Aorta (tissue), 5 donors: ENCODE results near the gene CCL2. TPM values are rescaled to one million over a fixed set of nuclear protein-coding genes. Genes with fewer than 3 reads are reported as not detected.

Experiments
- ATAC-seq: fragments of 200-7000 bp; cut with Tn5 transposase; one replicate; pipeline ENCODE4 v1.9.1; 2022; ENCODE audit warnings: moderate library complexity; ENCODE audit not compliant: low FRiP score
- DNase-seq, 2 donors: peaks; one replicate each; pipeline ENCODE4 v3.0.0-alpha.2; 2020
- H3K27ac ChIP-seq, 2 donors: one replicate each; pipeline ENCODE4 v1.5.1; 2013; ENCODE audit warnings: low read length in 2 of 2, mild to moderate bottlenecking in 2 of 2, moderate library complexity in 2 of 2, control low read depth in 1 of 2, inconsistent platforms in 1 of 2, low read depth in 1 of 2
- H3K27me3 ChIP-seq, 2 donors: one replicate each; pipeline ENCODE4 v1.6.1; 2013; ENCODE audit warnings: control low read depth in 1 of 2, low read length in 1 of 2, mild to moderate bottlenecking in 1 of 2, moderate library complexity in 1 of 2; ENCODE audit not compliant: insufficient read depth in 2 of 2, control insufficient read depth in 1 of 2
- H3K36me3 ChIP-seq, 2 donors: one replicate each; pipeline ENCODE4 v1.6.1; 2013; ENCODE audit warnings: control low read depth in 1 of 2, low read length in 1 of 2, mild to moderate bottlenecking in 1 of 2; ENCODE audit not compliant: insufficient read depth in 2 of 2, control insufficient read depth in 1 of 2
- H3K4me1 ChIP-seq, 2 donors: one replicate each; pipeline ENCODE4 v1.6.1; 2013; ENCODE audit warnings: low read length in 2 of 2, control low read depth in 1 of 2, mild to moderate bottlenecking in 1 of 2, moderate library complexity in 1 of 2; ENCODE audit not compliant: insufficient read depth in 2 of 2, control insufficient read depth in 1 of 2
- H3K4me3 ChIP-seq, 2 donors: one replicate each; pipeline ENCODE4 v1.5.1; 2013; ENCODE audit warnings: low read length in 2 of 2, control low read depth in 1 of 2, mild to moderate bottlenecking in 1 of 2
- H3K9me3 ChIP-seq: one replicate; pipeline ENCODE4 v1.6.1; 2013; ENCODE audit warnings: mild to moderate bottlenecking, low read length; ENCODE audit not compliant: control insufficient read depth
- WGBS, 2 donors: extraction: QIAGEN DNeasy Blood & Tissue Kit; methylation state at CpG; one replicate each; pipeline ENCODE4 v1.1.7; 2013; 5-methylcytosine and 5-hydroxymethylcytosine counted together
- intact Hi-C, 2 donors: fragments of 100-400 bp; cut with DNase I; formaldehyde crosslinking; loops; one replicate each; pipeline versions ENCODE4 v1.14.2 to v1.15.0; 2022
- long read RNA-seq, 2 donors: library from polyadenylated mRNA; unstranded; transcript quantifications; one replicate each; pipeline ENCODE4 v2.0.0, GENCODE V29; 2020 to 2021
- polyA plus RNA-seq, 2 donors: library from polyadenylated mRNA; stranded (reverse); fragments of 200-250 nt; gene quantifications; one replicate each; pipeline ENCODE4 v1.2.3, GENCODE V29; 2013
- total RNA-seq, 2 donors: library from RNA; stranded (reverse); fragmentation: NEBNext Ultra II Directional; extraction: Animal tissue kit (Norgen Biotek cat#: 25700); gene quantifications; one replicate each; pipeline ENCODE4 v1.2.1, GENCODE V29; 2021
- donor health status: healthy with polysubstance abuse.
- donor health status: Bipolar disorder and iron deficiency.
- donor health status: DM: no; HTN: no; CAD: no.
- donor health status: DM: no; HTN: no; CAD: no.
- donor health status: DM: yes; HTN: yes; CAD: no.

Gene CCL2
- total RNA-seq (100 to 1,000 TPM; 114 to 237 TPM), polyA plus RNA-seq (100 to 1,000 TPM; 199 to 553 TPM)
- long read RNA-seq, donor 1, transcript CCL2-201 (3 exons, 741 nt), result major isoform, 61 of 107 reads
- long read RNA-seq, donor 1, transcript CCL2-202 (2 exons, 736 nt), result minor isoform, 12 of 107 reads
- long read RNA-seq, donor 1, transcript CCL2-203 (1 exons, 996 nt), result minor isoform, 32 of 107 reads
- long read RNA-seq, donor 1, partial matches to known transcripts, result 1 of 107 reads
- long read RNA-seq, donor 1, other reads (novel, unspliced or antisense), result 1 of 107 reads
- long read RNA-seq, donor 2, transcript CCL2-201 (3 exons, 741 nt), result major isoform, 25 of 26 reads
- long read RNA-seq, donor 2, partial matches to known transcripts, result 0 of 26 reads
- long read RNA-seq, donor 2, other reads (novel, unspliced or antisense), result 0 of 26 reads

GRCh38 chr17:34254651-34255380 lies at the start of gene CCL2:
Gene CCL2, plus strand, starts transcription at chr17:34255285. Its CDS starts 65 bp downstream, at chr17:34255350.
- intact Hi-C loops, result loop anchor here in 1 of 2 donors (5.0 to 10.0 kb wide), 2 partner anchors 47 to 1430 kb away; no protein-coding TSS in a partner anchor
- peak within 1 kb of the TSS; percentile 52 to 98 for H3K27ac ChIP-seq
- DNase-seq (peak; percentile 82 to 85), ATAC-seq (peak; percentile 72)
- H3K4me1 ChIP-seq, result peaks cover 10 to 31% of the 10 kb centered on the region in 2 donors
- H3K27me3 ChIP-seq, result no peaks in the 10 kb centered on the region
- no peaks in the 10 kb centered on the region for H3K9me3 ChIP-seq
- H3K36me3 ChIP-seq, result no peaks in the 10 kb centered on the region
- H3K4me3 ChIP-seq, result peak within 1 kb of the TSS; percentile 32 to 42
- WGBS, 2 donors, result 4% methylated on average over 11 of the region's 11 CpGs

GRCh38 chr17:34205401-34205800 lies 49.7 kb upstream of the CCL2 start:
- H3K4me3 ChIP-seq, result no peak overlapping the region
- DNase-seq (no peak), ATAC-seq (no peak)
- H3K27me3 ChIP-seq, result no peaks in the 10 kb centered on the region
- 86 to 96% methylated on average over 1 of the region's 1 CpG for WGBS, 2 donors
- intact Hi-C loops, result no loop called here
- H3K4me1 ChIP-seq, result no peaks in the 10 kb centered on the region
- no peaks in the 10 kb centered on the region for H3K36me3 ChIP-seq
- no peak overlapping the region for H3K27ac ChIP-seq
- H3K9me3 ChIP-seq, result peaks cover 1% of the 10 kb centered on the region

- intact Hi-C loops, result no loop called here
- Histone ChIP-seq H3K27me3 (no peaks in the 10 kb centered on the region), H3K36me3 (no peaks in the 10 kb centered on the region), H3K27ac (no peak overlapping the region), H3K4me3 (no peak overlapping the region), H3K4me1 (no peaks in the 10 kb centered on the region), H3K9me3 (peaks cover 1% of the 10 kb centered on the region)
- ATAC-seq (no peak), DNase-seq (no peak)
- WGBS, 2 donors, result 67 to 76% methylated on average over 3 of the region's 3 CpGs
These were observed 48.5 kb upstream of the CCL2 start for GRCh38 chr17:34206569-34206968.

DNA sequence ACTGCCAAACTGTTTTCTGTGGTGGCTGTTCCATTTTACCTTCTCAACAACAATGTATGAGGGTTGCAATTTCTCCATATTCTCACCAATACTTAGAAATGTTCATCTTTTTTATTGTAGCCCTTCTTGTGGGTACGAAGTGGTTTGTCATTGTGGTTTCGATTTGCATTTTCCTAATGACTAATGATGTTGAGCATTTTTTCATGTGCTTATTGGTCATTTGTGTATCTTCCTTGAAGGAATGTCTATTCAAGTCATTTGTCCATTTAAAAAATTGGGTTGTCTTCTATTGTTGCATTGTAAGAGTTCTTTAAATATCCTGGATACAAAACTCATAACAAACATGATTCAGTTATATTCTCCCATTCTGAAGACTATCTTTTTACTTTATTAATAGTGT lies 47.5 kb upstream of the CCL2 start:
- Histone ChIP-seq H3K27me3 (no peaks in the 10 kb centered on the region), H3K36me3 (no peaks in the 10 kb centered on the region), H3K4me1 (no peaks in the 10 kb centered on the region), H3K9me3 (peaks cover 1% of the 10 kb centered on the region), H3K4me3 (no peak overlapping the region), H3K27ac (no peak overlapping the region)
- intact Hi-C loops, result no loop called here
- WGBS, 2 donors, result 90% methylated on average over 2 of the region's 2 CpGs
- DNase-seq, result no peak
- ATAC-seq, result no peak

GRCh38 chr17:34218748-34219147 lies 36.3 kb upstream of the CCL2 start:
- DNase-seq (no peak), ATAC-seq (no peak)
- H3K4me1 ChIP-seq, result no peaks in the 10 kb centered on the region
- no peaks in the 10 kb centered on the region for H3K27me3 ChIP-seq
- WGBS, 2 donors, result 83 to 96% methylated on average over 1 of the region's 1 CpG
- H3K4me3 ChIP-seq, result no peak overlapping the region
- intact Hi-C loops, result no loop called here
- no peak overlapping the region for H3K27ac ChIP-seq
- H3K9me3 ChIP-seq, result no peaks in the 10 kb centered on the region
- H3K36me3 ChIP-seq, result no peaks in the 10 kb centered on the region

- intact Hi-C loops, result no loop called here
- no peak for DNase-seq
These were observed 35.7 kb upstream of the CCL2 start for GRCh38 chr17:34219405-34219804.

GRCh38 chr17:34220045-34220751 lies 34.9 kb upstream of the CCL2 start:
- DNase-seq (no peak), ATAC-seq (no peak)
- Histone ChIP-seq H3K27ac (no peak overlapping the region), H3K9me3 (no peaks in the 10 kb centered on the region), H3K4me3 (no peak overlapping the region), H3K4me1 (no peaks in the 10 kb centered on the region), H3K36me3 (no peaks in the 10 kb centered on the region), H3K27me3 (no peaks in the 10 kb centered on the region)
- 88 to 89% methylated on average over 2 of the region's 2 CpGs for WGBS, 2 donors
- intact Hi-C loops, result no loop called here

More at GRCh38 chr17:34219405-34219804, 35.7 kb upstream of the CCL2 start:
- no peaks in the 10 kb centered on the region for H3K9me3 ChIP-seq
- H3K36me3 ChIP-seq, result no peaks in the 10 kb centered on the region
- ATAC-seq, result no peak
- H3K27me3 ChIP-seq, result no peaks in the 10 kb centered on the region
- H3K27ac ChIP-seq, result no peak overlapping the region
- H3K4me1 ChIP-seq, result no peaks in the 10 kb centered on the region
- H3K4me3 ChIP-seq, result no peak overlapping the region
- WGBS, 2 donors, result 88 to 89% methylated on average over 2 of the region's 2 CpGs

GRCh38 chr17:34220752-34221395 lies 34.2 kb upstream of the CCL2 start:
- H3K4me3 ChIP-seq, result no peak overlapping the region
- intact Hi-C loops, result no loop called here
- ATAC-seq (no peak), DNase-seq (no peak)
- H3K27ac ChIP-seq, result no peak overlapping the region
- no peaks in the 10 kb centered on the region for H3K4me1 ChIP-seq
- 89 to 93% methylated on average over 5 of the region's 5 CpGs for WGBS, 2 donors
- no peaks in the 10 kb centered on the region for H3K9me3 ChIP-seq
- no peaks in the 10 kb centered on the region for H3K27me3 ChIP-seq
- no peaks in the 10 kb centered on the region for H3K36me3 ChIP-seq
